Activated naive CD4-positive, alpha-beta T cell treated with anti-CD3 and anti-CD28 coated beads, Interleukin-2, amount 10 ng/mL, durations not matched to agents 7 days and 5 days (primary cell): ENCODE results near the gene DOP1B.
A peak's percentile ranks its signal among the peaks of the same experiment; 100 is the strongest.
"Not testable (repeated sequence)": the region's sequence is repeated elsewhere in the genome, so short reads cannot be mapped to it uniquely, and the experiment has no call there.

ENCODE experiments used
- CTCF ChIA-PET: fragments of 350-600 bp; sonication (Branson Sonifier 250); formaldehyde crosslinking; loops from one replicate; lab custom pipeline; 2021; ENCODE audit warnings: antibody characterized with exemption; lab: Charles Lee
- DNase-seq: peaks from one replicate; pipeline ENCODE4 v3.0.0-alpha.2; 2020
- H3K27ac Mint-ChIP-seq: one replicate; pipeline ENCODE4 v1.8.0; 2021; ENCODE audit warnings: mild to moderate bottlenecking, moderate library complexity, mixed read lengths
- H3K27me3 Mint-ChIP-seq: one replicate; pipeline ENCODE4 v1.8.0; 2021; ENCODE audit warnings: mild to moderate bottlenecking, mixed read lengths
- H3K36me3 Mint-ChIP-seq: one replicate; pipeline ENCODE4 v1.8.0; 2021; ENCODE audit warnings: mixed read lengths
- H3K4me1 Mint-ChIP-seq: one replicate; pipeline ENCODE4 v1.8.0; 2021; ENCODE audit warnings: mixed read lengths
- H3K4me3 Mint-ChIP-seq: one replicate; pipeline ENCODE4 v1.8.0; 2021; ENCODE audit warnings: mild to moderate bottlenecking, moderate library complexity, mixed read lengths
- H3K9me3 Mint-ChIP-seq: one replicate; pipeline ENCODE4 v1.8.0; 2021; ENCODE audit warnings: mixed read lengths

DOP1B gene

DNA sequence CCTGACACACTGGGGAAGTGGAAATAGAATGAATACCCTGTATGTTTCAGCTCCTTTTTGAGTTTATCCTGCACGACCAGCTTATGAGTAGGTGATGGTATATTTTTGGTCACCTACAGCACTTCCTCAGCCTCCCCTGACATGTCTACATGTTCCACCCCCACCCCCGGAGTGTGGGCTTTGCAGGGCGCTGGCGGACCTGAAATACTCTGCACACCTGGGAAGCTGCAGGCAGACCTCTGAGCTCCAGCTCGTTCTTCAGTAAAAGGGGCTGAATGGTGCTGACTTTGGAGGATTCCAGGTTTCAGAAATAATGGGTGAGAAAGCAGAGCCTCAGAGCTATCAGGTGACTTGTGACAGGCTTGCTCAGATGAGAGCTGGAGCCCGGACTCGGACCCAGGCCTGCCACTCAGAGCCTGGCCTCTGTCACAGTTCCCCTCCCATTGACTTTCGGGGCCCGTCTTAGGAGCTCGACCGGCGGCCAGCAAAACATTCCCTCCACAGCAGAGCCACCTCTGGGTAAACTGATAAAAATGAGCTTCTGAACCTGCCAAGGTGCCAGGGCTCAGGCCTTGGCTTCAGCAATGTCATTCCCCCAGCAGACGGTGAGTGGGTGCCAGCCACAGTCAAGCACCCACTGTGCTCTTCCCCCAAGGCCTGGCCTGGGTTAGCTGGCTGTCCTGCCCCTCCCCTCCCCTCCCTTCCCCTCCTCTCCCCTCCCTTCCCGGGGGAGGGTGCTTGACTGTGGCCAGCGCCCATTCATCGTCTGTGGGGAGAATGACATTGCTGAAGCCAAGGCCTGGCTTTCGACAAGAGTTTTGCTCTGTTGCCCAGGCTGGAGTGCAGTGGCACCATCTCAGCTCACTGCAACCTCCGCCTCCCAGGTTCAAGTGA lies 30.1 kb downstream of the DOP1B start:
- CTCF ChIA-PET = interaction anchor here (0.7 to 1.0 kb wide), 2 partner anchors 13 to 22 kb away, joined by 3 to 4 read pairs; no protein-coding TSS in a partner anchor
- Mint-ChIP-seq H3K9me3 (no peaks in the 10 kb centered on the region), H3K36me3 (peaks cover 15% of the 10 kb centered on the region), H3K4me1 (peaks cover 22% of the 10 kb centered on the region), H3K4me3 (no peak overlapping the region), H3K27me3 (no peaks in the 10 kb centered on the region), H3K27ac (no peak overlapping the region)
- no peak for DNase-seq

DNA sequence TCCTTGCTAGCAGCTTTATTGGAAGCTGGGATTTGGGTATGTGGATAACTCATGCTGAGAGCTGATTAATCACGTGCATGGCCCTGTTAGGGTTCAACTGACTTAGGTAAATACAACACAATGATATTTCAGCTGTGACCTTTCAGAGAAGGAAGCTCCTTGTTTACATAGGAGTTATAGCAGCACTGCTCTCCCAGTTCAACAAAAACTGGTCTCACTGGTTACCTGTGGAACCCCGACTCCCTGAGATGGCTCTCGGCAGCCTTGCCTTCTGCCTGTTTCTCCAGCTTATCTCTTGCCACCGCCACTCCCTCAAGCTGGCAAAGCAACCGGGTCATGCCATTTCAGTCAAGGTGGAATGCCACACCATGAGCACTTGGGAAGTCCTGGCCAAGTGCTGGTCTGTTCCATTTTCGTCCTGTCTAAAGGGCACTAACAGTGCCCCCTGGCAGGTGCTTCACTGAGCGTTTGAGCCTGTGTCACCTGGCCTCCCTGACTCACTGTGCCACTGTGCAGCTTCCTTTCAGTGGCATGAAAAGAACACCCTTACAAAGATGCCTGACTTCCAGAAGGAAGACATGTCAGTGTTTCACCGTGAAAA lies 31.6 kb downstream of the DOP1B start:
- no peak for DNase-seq
- H3K4me3 Mint-ChIP-seq = no peak overlapping the region
- H3K27ac Mint-ChIP-seq = no peak overlapping the region
- H3K36me3 Mint-ChIP-seq = peaks cover 13% of the 10 kb centered on the region
- no peaks in the 10 kb centered on the region for H3K9me3 Mint-ChIP-seq
- peaks cover 22% of the 10 kb centered on the region for H3K4me1 Mint-ChIP-seq
- no peaks in the 10 kb centered on the region for H3K27me3 Mint-ChIP-seq
- CTCF ChIA-PET = no interaction called here

DNA sequence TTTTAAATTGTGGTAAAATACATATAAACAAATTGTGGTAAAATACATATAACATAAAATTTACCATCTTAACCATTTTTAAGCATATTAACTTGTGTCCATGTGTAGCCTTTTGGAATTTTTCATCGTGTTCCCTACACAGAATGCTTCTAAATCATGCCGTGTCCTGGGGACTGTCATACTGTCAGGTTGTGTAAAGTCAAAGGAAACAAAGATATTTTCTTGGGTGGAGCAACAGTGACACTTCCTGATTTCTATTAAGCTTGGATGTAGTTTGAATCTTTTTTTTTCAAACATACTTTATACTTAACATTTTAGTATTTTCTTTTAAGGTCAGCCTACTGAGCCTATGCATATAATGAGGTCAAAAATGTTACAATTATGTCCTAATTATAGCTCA lies 32.3 kb downstream of the DOP1B start:
- Mint-ChIP-seq H3K27me3 (no peaks in the 10 kb centered on the region), H3K4me1 (peaks cover 20% of the 10 kb centered on the region), H3K27ac (no peak overlapping the region), H3K36me3 (peaks cover 13% of the 10 kb centered on the region), H3K4me3 (no peak overlapping the region), H3K9me3 (no peaks in the 10 kb centered on the region)
- CTCF ChIA-PET = no interaction called here
- no peak for DNase-seq

DNA sequence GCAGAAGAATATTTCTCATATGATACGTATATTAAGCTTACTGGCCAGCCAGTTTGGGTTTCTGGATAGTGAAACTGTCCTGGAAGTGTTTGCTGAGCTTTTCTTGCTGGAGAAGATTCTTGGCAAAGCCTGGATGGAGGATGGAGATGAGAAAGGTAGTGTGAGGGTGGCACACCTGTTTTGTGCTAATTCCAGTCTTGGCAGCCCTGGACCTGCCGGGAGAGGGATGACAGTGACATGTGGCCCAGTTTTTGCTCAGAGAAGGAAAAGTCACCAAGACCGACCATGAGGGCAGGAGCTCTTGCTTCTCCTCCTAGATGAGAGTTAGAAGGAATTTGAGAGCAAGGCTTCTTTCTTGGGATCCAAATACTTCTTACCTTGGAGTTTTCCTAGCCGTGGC lies 34.1 kb downstream of the DOP1B start:
- H3K27me3 Mint-ChIP-seq = no peaks in the 10 kb centered on the region
- peaks cover 12% of the 10 kb centered on the region for H3K36me3 Mint-ChIP-seq
- H3K27ac Mint-ChIP-seq = no peak overlapping the region
- H3K4me1 Mint-ChIP-seq = peaks cover 15% of the 10 kb centered on the region
- CTCF ChIA-PET = no interaction called here
- no peak for DNase-seq
- H3K4me3 Mint-ChIP-seq = no peak overlapping the region
- H3K9me3 Mint-ChIP-seq = no peaks in the 10 kb centered on the region

DNA sequence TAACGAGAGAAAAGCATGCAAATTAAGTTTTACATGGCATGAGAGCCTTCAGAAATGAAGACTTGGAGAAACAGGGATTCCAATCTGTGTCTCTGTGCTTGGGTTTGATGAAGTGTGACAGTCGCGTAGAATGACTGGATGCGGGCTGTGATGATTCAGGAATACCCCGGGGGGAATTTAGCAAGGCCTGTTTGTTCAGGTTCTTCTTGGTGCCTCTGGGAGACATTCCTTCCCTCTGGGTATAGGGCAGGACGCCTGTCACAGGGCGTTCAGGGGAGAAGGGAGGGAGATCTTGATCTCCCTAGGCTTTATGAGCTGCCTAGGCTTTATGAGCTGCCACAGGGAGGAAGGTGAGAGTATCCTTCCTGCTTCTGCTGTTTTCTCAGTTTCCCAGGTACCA lies 36.6 kb downstream of the DOP1B start:
- Mint-ChIP-seq H3K9me3 (no peaks in the 10 kb centered on the region), H3K4me1 (peaks cover 11% of the 10 kb centered on the region), H3K4me3 (no peak overlapping the region), H3K27me3 (no peaks in the 10 kb centered on the region), H3K27ac (no peak overlapping the region), H3K36me3 (peaks cover 8% of the 10 kb centered on the region)
- CTCF ChIA-PET = no interaction called here
- DNase-seq = no peak

DNA sequence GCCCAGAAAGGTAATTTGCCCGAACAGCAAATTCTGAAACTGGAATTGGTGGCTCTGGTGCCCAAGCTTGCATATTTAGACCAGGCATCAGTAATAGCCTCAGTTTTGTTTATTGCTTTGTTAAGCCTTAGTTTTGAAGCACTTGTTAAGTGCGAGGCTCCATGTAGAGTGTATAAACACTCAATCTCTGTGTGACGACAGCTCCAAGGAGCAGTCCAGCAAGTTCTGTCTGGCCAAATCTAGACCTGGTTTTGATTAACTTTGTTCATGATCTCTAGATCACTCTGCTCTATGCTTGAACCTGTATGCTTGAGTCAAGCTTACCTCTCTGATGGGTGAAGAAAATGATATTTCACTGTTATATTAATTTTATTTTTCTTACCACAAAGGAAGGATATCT lies 37.4 kb downstream of the DOP1B start:
- Mint-ChIP-seq H3K36me3 (peaks cover 7% of the 10 kb centered on the region), H3K27ac (no peak overlapping the region), H3K4me3 (no peak overlapping the region), H3K27me3 (no peaks in the 10 kb centered on the region), H3K9me3 (no peaks in the 10 kb centered on the region), H3K4me1 (peaks cover 3% of the 10 kb centered on the region)
- CTCF ChIA-PET = no interaction called here
- no peak for DNase-seq

DNA sequence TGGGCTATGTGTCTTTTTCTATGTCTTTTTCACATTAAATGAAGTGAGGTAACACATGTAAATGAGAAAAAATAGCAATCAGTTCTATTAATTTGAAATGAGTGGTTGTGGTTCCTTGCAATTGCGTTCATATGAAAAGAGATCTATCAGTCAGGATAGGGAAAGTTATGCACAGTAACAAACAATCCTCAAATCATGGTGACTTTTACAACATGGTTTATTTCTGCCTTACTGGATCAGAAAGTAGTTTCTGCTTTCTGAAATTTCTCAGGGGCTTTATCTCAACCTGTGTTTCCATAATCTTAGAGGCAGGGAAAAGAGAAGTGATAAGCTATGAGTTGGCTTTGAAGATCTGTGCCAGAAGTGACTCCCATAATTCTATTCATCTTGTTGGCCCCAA lies 39.0 kb downstream of the DOP1B start:
- no peak for DNase-seq
- CTCF ChIA-PET = no interaction called here
- Mint-ChIP-seq H3K4me1 (no peaks in the 10 kb centered on the region), H3K27me3 (no peaks in the 10 kb centered on the region), H3K4me3 (no peak overlapping the region), H3K9me3 (no peaks in the 10 kb centered on the region), H3K27ac (no peak overlapping the region), H3K36me3 (peaks cover 19% of the 10 kb centered on the region)

DNA sequence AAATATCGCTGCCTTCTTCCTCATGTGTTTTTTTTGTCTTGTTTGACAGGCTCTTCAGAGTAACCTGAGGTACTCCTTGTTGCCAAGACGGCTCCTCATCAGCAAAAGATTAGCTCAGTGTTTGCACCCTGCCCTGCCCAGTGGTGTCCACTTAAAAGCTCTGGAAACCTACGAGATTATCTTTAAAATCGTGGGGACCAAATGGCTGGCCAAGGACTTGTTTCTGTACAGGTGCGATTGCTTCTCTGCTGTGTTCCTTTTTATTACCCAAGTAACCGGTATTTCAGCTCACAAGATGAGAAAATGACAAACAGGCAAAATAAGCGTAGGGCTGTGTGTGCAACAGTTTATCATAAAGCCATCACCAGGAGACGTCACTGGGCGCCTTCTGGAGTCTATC lies 42.4 kb downstream of the DOP1B start:
- CTCF ChIA-PET = no interaction called here
- no peaks in the 10 kb centered on the region for H3K9me3 Mint-ChIP-seq
- no peak for DNase-seq

DNA sequence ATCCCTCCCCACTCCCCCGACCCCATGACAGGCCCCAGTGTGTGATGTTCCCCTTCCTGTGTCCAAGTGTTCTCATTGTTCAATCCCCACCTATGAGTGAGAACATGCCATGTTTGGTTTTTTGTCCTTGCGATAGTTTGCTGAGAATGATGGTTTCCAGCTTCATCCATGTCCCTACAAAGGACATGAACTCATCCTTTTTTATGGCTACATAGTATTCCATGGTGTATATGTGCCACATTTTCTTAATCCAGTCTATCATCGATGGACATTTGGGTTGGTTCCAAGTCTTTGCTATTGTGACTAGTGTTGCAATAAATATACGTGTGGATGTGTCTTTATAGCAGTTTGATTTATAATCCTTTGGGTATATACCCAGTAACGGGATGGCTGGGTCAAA lies 43.0 kb downstream of the DOP1B start:
- Mint-ChIP-seq H3K36me3 (peaks cover 28% of the 10 kb centered on the region), H3K4me1 (peaks cover 15% of the 10 kb centered on the region)
- H3K27me3 Mint-ChIP-seq, H3K9me3 Mint-ChIP-seq, H3K27ac Mint-ChIP-seq, H3K4me3 Mint-ChIP-seq, DNase-seq, CTCF ChIA-PET: not testable (repeated sequence)

More for the DNA sequence above, 42.4 kb downstream of the DOP1B start:
- Mint-ChIP-seq H3K4me1 (peaks cover 13% of the 10 kb centered on the region), H3K27me3 (no peaks in the 10 kb centered on the region), H3K4me3 (no peak overlapping the region), H3K27ac (no peak overlapping the region), H3K36me3 (peaks cover 28% of the 10 kb centered on the region)

DNA sequence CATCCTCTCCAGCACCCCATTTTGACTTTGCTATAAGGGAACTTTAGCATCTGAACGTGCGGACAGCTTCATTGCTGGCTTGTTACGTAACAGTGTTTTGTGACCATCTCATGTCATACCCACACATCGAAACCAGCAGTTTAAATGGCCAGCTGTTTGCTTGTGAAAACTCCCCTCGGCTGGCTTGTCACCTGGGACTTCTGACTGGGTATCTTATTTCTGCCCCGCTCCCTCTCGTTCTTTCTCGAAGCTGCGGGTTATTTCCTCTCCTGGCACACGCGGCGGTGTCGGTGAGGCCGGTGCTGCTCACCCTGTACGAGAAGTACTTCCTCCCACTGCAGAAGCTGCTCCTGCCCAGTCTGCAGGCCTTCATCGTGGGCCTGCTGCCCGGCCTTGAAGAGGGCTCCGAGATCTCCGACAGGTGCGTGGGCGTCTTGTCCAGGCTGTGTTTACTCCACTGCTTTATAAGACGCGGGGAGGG lies 43.5 kb downstream of the DOP1B start:
- Mint-ChIP-seq H3K36me3 (peaks cover 28% of the 10 kb centered on the region), H3K4me3 (no peak overlapping the region), H3K9me3 (no peaks in the 10 kb centered on the region), H3K27me3 (no peaks in the 10 kb centered on the region), H3K27ac (no peak overlapping the region), H3K4me1 (peaks cover 15% of the 10 kb centered on the region)
- no peak for DNase-seq
- CTCF ChIA-PET = no interaction called here

DNA sequence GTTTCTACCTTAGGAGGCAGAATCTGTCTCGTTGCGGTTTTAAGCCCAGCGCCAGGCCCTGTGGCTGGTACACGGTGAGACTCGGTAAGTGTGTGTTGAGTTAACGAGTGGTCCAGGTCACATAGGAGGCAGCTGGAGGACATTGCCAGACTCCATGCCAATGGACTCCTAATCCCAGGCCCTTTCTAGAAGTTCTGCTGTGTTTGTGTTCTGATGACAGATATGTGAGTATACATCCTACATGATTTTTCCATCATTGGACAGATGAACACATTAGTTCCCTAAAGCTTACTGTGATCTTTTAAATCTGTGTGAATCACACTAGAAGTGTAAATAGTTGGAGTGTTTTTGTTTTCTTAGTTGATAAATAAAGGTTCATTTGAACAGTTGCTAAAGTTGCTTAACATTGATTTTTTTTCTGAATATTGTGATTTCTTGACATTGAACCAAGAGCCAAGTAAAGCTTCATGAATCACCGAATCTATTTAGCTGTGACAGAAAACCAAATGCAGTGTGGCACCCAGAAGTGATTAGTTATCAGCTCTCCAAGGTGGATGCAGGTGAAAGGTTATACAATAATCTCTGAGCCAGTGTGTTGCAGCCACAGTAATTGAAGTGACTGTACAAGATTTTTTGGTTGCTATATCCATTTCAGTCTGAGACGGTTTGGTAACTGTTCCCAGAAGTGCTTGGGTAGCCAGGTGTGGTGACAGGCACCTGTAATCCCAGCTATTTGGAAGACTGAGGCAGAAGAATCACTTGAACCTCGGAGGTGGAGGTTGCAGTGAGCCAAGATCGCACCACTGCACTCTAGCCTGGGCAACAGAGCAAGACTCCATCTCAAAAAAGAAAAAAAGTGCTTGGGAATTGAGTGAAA lies 46.3 kb downstream of the DOP1B start:
- Mint-ChIP-seq H3K36me3 (peaks cover 28% of the 10 kb centered on the region), H3K27me3 (no peaks in the 10 kb centered on the region), H3K4me1 (peaks cover 26% of the 10 kb centered on the region), H3K4me3 (no peak overlapping the region), H3K27ac (no peak overlapping the region), H3K9me3 (no peaks in the 10 kb centered on the region)
- CTCF ChIA-PET = interaction anchor here (1.2 to 1.9 kb wide), 3 partner anchors 29 to 61 kb away, joined by 5 to 10 read pairs (median 5); no protein-coding TSS in a partner anchor
- no peak for DNase-seq

DNA sequence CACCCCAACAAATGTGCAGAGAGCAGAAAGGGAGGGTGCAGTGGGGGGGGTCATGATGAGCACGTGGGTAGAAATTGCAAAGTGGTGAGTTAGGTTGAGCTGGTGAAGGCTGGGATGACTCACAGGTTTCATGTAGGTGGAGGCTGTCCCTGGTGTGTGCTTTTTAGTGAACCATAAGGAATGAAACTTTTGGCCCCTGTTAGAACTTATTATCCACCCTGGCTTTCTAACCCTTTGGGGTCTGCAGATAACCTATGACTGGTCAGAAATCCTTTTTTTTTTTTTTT lies 46.9 kb downstream of the DOP1B start:
- Mint-ChIP-seq H3K27ac (no peak overlapping the region), H3K36me3 (peaks cover 28% of the 10 kb centered on the region), H3K4me3 (no peak overlapping the region), H3K9me3 (no peaks in the 10 kb centered on the region), H3K4me1 (peaks cover 30% of the 10 kb centered on the region), H3K27me3 (no peaks in the 10 kb centered on the region)
- CTCF ChIA-PET = interaction anchor here (1.2 to 1.9 kb wide), 3 partner anchors 30 to 62 kb away, joined by 5 to 10 read pairs (median 5); no protein-coding TSS in a partner anchor
- DNase-seq = peak; percentile 55

DNA sequence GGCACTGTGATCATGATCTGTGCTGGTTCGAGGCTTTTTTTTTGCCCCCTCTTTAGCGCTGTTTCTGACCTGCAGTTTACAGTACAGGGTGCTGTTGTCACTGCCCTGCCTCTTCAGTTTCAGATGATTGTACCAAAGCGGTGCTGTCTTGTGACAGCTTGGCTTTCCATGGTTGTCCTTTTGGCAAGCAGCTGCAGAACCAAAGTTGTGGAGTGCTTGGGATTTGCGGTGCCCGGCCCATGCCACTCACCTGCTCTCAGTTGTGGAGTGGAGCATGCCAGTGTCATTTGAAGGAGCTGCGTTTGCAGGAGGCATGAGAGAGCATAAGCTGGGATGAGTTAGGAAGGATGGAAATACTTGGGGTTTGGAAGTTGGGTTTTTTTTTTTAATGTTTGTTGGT lies 48.4 kb downstream of the DOP1B start:
- no peak for DNase-seq
- H3K4me3 Mint-ChIP-seq = no peak overlapping the region
- H3K9me3 Mint-ChIP-seq = no peaks in the 10 kb centered on the region
- CTCF ChIA-PET = no interaction called here
- peaks cover 22% of the 10 kb centered on the region for H3K36me3 Mint-ChIP-seq
- peaks cover 37% of the 10 kb centered on the region for H3K4me1 Mint-ChIP-seq
- H3K27ac Mint-ChIP-seq = no peak overlapping the region
- no peaks in the 10 kb centered on the region for H3K27me3 Mint-ChIP-seq

DNA sequence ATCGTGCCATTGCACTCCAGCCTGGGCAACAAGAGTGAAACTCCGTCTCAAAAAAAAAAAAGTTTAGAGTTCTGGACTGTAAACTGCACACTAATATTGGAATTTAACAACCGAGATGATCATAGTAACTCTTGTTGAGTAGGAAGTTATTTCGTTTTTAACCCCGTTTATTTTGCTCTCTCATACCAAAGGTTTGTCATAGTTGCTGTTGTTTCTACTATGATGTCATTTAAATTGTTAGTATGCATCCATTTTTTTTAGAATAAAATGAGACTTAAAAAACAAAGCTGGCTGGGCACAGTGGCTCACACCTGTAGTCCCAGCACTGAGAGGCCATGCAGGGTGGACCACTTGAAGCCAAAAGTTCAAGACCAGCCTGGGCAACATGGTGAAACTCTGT lies 49.3 kb downstream of the DOP1B start:
- H3K4me1 Mint-ChIP-seq = peaks cover 38% of the 10 kb centered on the region
- H3K36me3 Mint-ChIP-seq = peaks cover 17% of the 10 kb centered on the region
- no peak for DNase-seq
- CTCF ChIA-PET = interaction anchor here (0.9 to 1.6 kb wide), 2 partner anchors 13 to 55 kb away, joined by 3 to 6 read pairs; no protein-coding TSS in a partner anchor
- H3K27ac Mint-ChIP-seq = no peak overlapping the region
- no peaks in the 10 kb centered on the region for H3K27me3 Mint-ChIP-seq
- no peak overlapping the region for H3K4me3 Mint-ChIP-seq
- no peaks in the 10 kb centered on the region for H3K9me3 Mint-ChIP-seq
